Measurements from ENCODE around the gene MS4A10.

MS4A10 gene

GRCh38 chr11:60803273-60803936, 18.3 kb downstream of the MS4A10 start:
- Histone ChIP-seq H3K27me3 (ENCODE audit: insufficient read depth, low read length) (peaks cover 46% of the 10 kb centered on the region), H3K36me3 (ENCODE audit: insufficient read depth, low read length) (no peaks in the 10 kb centered on the region), H3K79me2 (ENCODE audit: control insufficient read depth, insufficient read depth, low read length, unreplicated experiment) (no peaks in the 10 kb centered on the region), H3K4me1 (ENCODE audit: control insufficient read depth, insufficient read depth, low read length, unreplicated experiment) (no peaks in the 10 kb centered on the region), H3K27ac (ENCODE audit: low read depth, low read length) (no peak overlapping the region), H3K4me3 (ENCODE audit: low read depth, low read length) (no peak overlapping the region), H2AFZ (ENCODE audit: low read length, unreplicated experiment) (no peak overlapping the region)

GRCh38 chr11:60809249-60809648, 24.1 kb downstream of the MS4A10 start:
- Histone ChIP-seq H3K27ac (ENCODE audit: low read depth, low read length) (no peak overlapping the region), H3K36me3 (ENCODE audit: insufficient read depth, low read length) (no peaks in the 10 kb centered on the region), H3K27me3 (ENCODE audit: insufficient read depth, low read length) (peaks cover 21% of the 10 kb centered on the region; the same call in 1 of the 2 replicates), H3K4me3 (ENCODE audit: low read depth, low read length) (no peak overlapping the region), H3K4me1 (ENCODE audit: control insufficient read depth, insufficient read depth, low read length, unreplicated experiment) (no peaks in the 10 kb centered on the region), H2AFZ (ENCODE audit: low read length, unreplicated experiment) (no peak overlapping the region), H3K79me2 (ENCODE audit: control insufficient read depth, insufficient read depth, low read length, unreplicated experiment) (no peaks in the 10 kb centered on the region)

- H3K36me3 ChIP-seq (ENCODE audit: insufficient read depth, low read length): no peaks in the 10 kb centered on the region
- no peak overlapping the region for H3K4me3 ChIP-seq (ENCODE audit: low read depth, low read length)
- H3K4me1 ChIP-seq (ENCODE audit: control insufficient read depth, insufficient read depth, low read length, unreplicated experiment): no peaks in the 10 kb centered on the region
- peaks cover 21% of the 10 kb centered on the region; the same call in 1 of the 2 replicates for H3K27me3 ChIP-seq (ENCODE audit: insufficient read depth, low read length)
- H3K79me2 ChIP-seq (ENCODE audit: control insufficient read depth, insufficient read depth, low read length, unreplicated experiment): no peaks in the 10 kb centered on the region
- H3K27ac ChIP-seq (ENCODE audit: low read depth, low read length): no peak overlapping the region
- H2AFZ ChIP-seq (ENCODE audit: low read length, unreplicated experiment): no peak overlapping the region
Measured at GRCh38 chr11:60809691-60810090, 24.6 kb downstream of the MS4A10 start.

GRCh38 chr11:60810151-60810550, 25.0 kb downstream of the MS4A10 start:
- Histone ChIP-seq H3K36me3 (ENCODE audit: insufficient read depth, low read length) (no peaks in the 10 kb centered on the region), H3K79me2 (ENCODE audit: control insufficient read depth, insufficient read depth, low read length, unreplicated experiment) (no peaks in the 10 kb centered on the region), H3K27me3 (ENCODE audit: insufficient read depth, low read length) (peaks cover 21% of the 10 kb centered on the region; the same call in 1 of the 2 replicates), H3K27ac (ENCODE audit: low read depth, low read length) (no peak overlapping the region), H3K4me1 (ENCODE audit: control insufficient read depth, insufficient read depth, low read length, unreplicated experiment) (no peaks in the 10 kb centered on the region), H2AFZ (ENCODE audit: low read length, unreplicated experiment) (no peak overlapping the region), H3K4me3 (ENCODE audit: low read depth, low read length) (no peak overlapping the region)

- Histone ChIP-seq H3K36me3 (ENCODE audit: insufficient read depth, low read length) (no peaks in the 10 kb centered on the region), H2AFZ (ENCODE audit: low read length, unreplicated experiment) (no peak overlapping the region), H3K4me1 (ENCODE audit: control insufficient read depth, insufficient read depth, low read length, unreplicated experiment) (no peaks in the 10 kb centered on the region), H3K79me2 (ENCODE audit: control insufficient read depth, insufficient read depth, low read length, unreplicated experiment) (no peaks in the 10 kb centered on the region), H3K27me3 (ENCODE audit: insufficient read depth, low read length) (peaks cover 17% of the 10 kb centered on the region; the same call in 1 of the 2 replicates), H3K27ac (ENCODE audit: low read depth, low read length) (no peak overlapping the region), H3K4me3 (ENCODE audit: low read depth, low read length) (no peak overlapping the region)
Measured at GRCh38 chr11:60810569-60810968, 25.4 kb downstream of the MS4A10 start.

- H3K27me3 ChIP-seq (ENCODE audit: insufficient read depth, low read length): peaks cover 21% of the 10 kb centered on the region
- no peaks in the 10 kb centered on the region for H3K36me3 ChIP-seq (ENCODE audit: insufficient read depth, low read length)
- no peak overlapping the region for H2AFZ ChIP-seq (ENCODE audit: low read length, unreplicated experiment)
- no peaks in the 10 kb centered on the region for H3K4me1 ChIP-seq (ENCODE audit: control insufficient read depth, insufficient read depth, low read length, unreplicated experiment)
- no peak overlapping the region for H3K4me3 ChIP-seq (ENCODE audit: low read depth, low read length)
- H3K79me2 ChIP-seq (ENCODE audit: control insufficient read depth, insufficient read depth, low read length, unreplicated experiment): no peaks in the 10 kb centered on the region
- no peak overlapping the region for H3K27ac ChIP-seq (ENCODE audit: low read depth, low read length)
Measured at GRCh38 chr11:60813324-60813723, 28.2 kb downstream of the MS4A10 start.

- H3K79me2 ChIP-seq (ENCODE audit: control insufficient read depth, insufficient read depth, low read length, unreplicated experiment): no peaks in the 10 kb centered on the region
- H3K4me3 ChIP-seq (ENCODE audit: low read depth, low read length): no peak overlapping the region
- H3K27ac ChIP-seq (ENCODE audit: low read depth, low read length): no peak overlapping the region
- no peaks in the 10 kb centered on the region for H3K36me3 ChIP-seq (ENCODE audit: insufficient read depth, low read length)
- H3K4me1 ChIP-seq (ENCODE audit: control insufficient read depth, insufficient read depth, low read length, unreplicated experiment): no peaks in the 10 kb centered on the region
- peaks cover 21% of the 10 kb centered on the region for H3K27me3 ChIP-seq (ENCODE audit: insufficient read depth, low read length)
- no peak overlapping the region for H2AFZ ChIP-seq (ENCODE audit: low read length, unreplicated experiment)
Measured at GRCh38 chr11:60814112-60814511, 29.0 kb downstream of the MS4A10 start.

GRCh38 chr11:60816590-60817157, 31.5 kb downstream of the MS4A10 start:
- H3K4me3 ChIP-seq (ENCODE audit: low read depth, low read length): no peak overlapping the region
- no peaks in the 10 kb centered on the region for H3K36me3 ChIP-seq (ENCODE audit: insufficient read depth, low read length)
- peaks cover 21% of the 10 kb centered on the region for H3K27me3 ChIP-seq (ENCODE audit: insufficient read depth, low read length)
- H3K27ac ChIP-seq (ENCODE audit: low read depth, low read length): no peak overlapping the region
- no peaks in the 10 kb centered on the region for H3K4me1 ChIP-seq (ENCODE audit: control insufficient read depth, insufficient read depth, low read length, unreplicated experiment)
- no peak overlapping the region for H2AFZ ChIP-seq (ENCODE audit: low read length, unreplicated experiment)
- H3K79me2 ChIP-seq (ENCODE audit: control insufficient read depth, insufficient read depth, low read length, unreplicated experiment): no peaks in the 10 kb centered on the region

GRCh38 chr11:60818057-60818456, 32.9 kb downstream of the MS4A10 start:
- Histone ChIP-seq H3K4me1 (ENCODE audit: control insufficient read depth, insufficient read depth, low read length, unreplicated experiment) (no peaks in the 10 kb centered on the region), H3K36me3 (ENCODE audit: insufficient read depth, low read length) (no peaks in the 10 kb centered on the region), H3K79me2 (ENCODE audit: control insufficient read depth, insufficient read depth, low read length, unreplicated experiment) (no peaks in the 10 kb centered on the region), H3K27me3 (ENCODE audit: insufficient read depth, low read length) (peaks cover 10% of the 10 kb centered on the region), H3K27ac (ENCODE audit: low read depth, low read length) (no peak overlapping the region), H3K4me3 (ENCODE audit: low read depth, low read length) (no peak overlapping the region), H2AFZ (ENCODE audit: low read length, unreplicated experiment) (no peak overlapping the region)

GRCh38 chr11:60821827-60822599, 36.9 kb downstream of the MS4A10 start:
- Histone ChIP-seq H2AFZ (ENCODE audit: low read length, unreplicated experiment) (no peak overlapping the region), H3K36me3 (ENCODE audit: insufficient read depth, low read length) (no peaks in the 10 kb centered on the region)

More at GRCh38 chr11:60821827-60822599, 36.9 kb downstream of the MS4A10 start:
- H3K79me2 ChIP-seq (ENCODE audit: control insufficient read depth, insufficient read depth, low read length, unreplicated experiment): no peaks in the 10 kb centered on the region
- H3K27me3 ChIP-seq (ENCODE audit: insufficient read depth, low read length): peaks cover 5% of the 10 kb centered on the region
- no peak overlapping the region for H3K27ac ChIP-seq (ENCODE audit: low read depth, low read length)
- no peak overlapping the region for H3K4me3 ChIP-seq (ENCODE audit: low read depth, low read length)
- no peaks in the 10 kb centered on the region for H3K4me1 ChIP-seq (ENCODE audit: control insufficient read depth, insufficient read depth, low read length, unreplicated experiment)
